AG08396 (cell line): ENCODE results near the gene EXD3.
"Not testable (repeated sequence)": the region's sequence is repeated elsewhere in the genome, so short reads cannot be mapped to it uniquely, and the experiment has no call there.

Source experiments
- DNase-seq: peaks from one replicate; pipeline ENCODE4 v3.0.0; 2012; ENCODE audit warnings: low spot score, mixed read lengths

Gene EXD3

GRCh38 chr9:137393176-137394150 lies 29.5 kb downstream of the EXD3 start:
- DNase-seq: no peak

- DNase-seq: no peak
Observed at GRCh38 chr9:137392232-137393007, 30.5 kb downstream of the EXD3 start.

- no peak for DNase-seq
Observed at GRCh38 chr9:137391411-137391754, 31.6 kb downstream of the EXD3 start.

GRCh38 chr9:137390553-137391410 lies 32.2 kb downstream of the EXD3 start:
- no peak for DNase-seq

- no peak for DNase-seq
Observed at GRCh38 chr9:137389428-137389746, 33.6 kb downstream of the EXD3 start.

- no peak for DNase-seq
Observed at GRCh38 chr9:137388589-137389427, 34.2 kb downstream of the EXD3 start.

- DNase-seq: no peak
Observed at GRCh38 chr9:137387891-137388560, 34.9 kb downstream of the EXD3 start.

GRCh38 chr9:137387114-137387890 lies 35.7 kb downstream of the EXD3 start:
- DNase-seq: no peak

GRCh38 chr9:137386507-137387113 lies 36.4 kb downstream of the EXD3 start:
- not testable (repeated sequence) for DNase-seq

- DNase-seq: no peak
Observed at GRCh38 chr9:137385061-137385655, 37.8 kb downstream of the EXD3 start.

- peak; percentile 72 for DNase-seq
Observed at GRCh38 chr9:137383784-137384756, 38.9 kb downstream of the EXD3 start.

GRCh38 chr9:137383081-137383783 lies 39.7 kb downstream of the EXD3 start:
- no peak for DNase-seq

GRCh38 chr9:137382444-137383080 lies 40.4 kb downstream of the EXD3 start:
- DNase-seq: no peak

- no peak for DNase-seq
Observed at GRCh38 chr9:137381501-137382443, 41.2 kb downstream of the EXD3 start.

- no peak for DNase-seq
Observed at GRCh38 chr9:137380606-137381005, 42.4 kb downstream of the EXD3 start.

GRCh38 chr9:137380171-137380570 lies 42.8 kb downstream of the EXD3 start:
- no peak for DNase-seq
